Smooth muscle cell of bladder (primary cell): ENCODE measurements around the gene IDH3A. TPM values are rescaled to one million over a fixed set of nuclear protein-coding genes. Genes with fewer than 3 reads are reported as not detected.

Experiments used
- total RNA-seq: library from RNA; depleted of rRNA; stranded (reverse); fragments of >200 nt; gene quantifications from 2 replicates; pipeline ENCODE4 v1.2.3, GENCODE V29; 2014

IDH3A gene
- total RNA-seq: 24.0 and 29.0 TPM in 2 replicates

DNA sequence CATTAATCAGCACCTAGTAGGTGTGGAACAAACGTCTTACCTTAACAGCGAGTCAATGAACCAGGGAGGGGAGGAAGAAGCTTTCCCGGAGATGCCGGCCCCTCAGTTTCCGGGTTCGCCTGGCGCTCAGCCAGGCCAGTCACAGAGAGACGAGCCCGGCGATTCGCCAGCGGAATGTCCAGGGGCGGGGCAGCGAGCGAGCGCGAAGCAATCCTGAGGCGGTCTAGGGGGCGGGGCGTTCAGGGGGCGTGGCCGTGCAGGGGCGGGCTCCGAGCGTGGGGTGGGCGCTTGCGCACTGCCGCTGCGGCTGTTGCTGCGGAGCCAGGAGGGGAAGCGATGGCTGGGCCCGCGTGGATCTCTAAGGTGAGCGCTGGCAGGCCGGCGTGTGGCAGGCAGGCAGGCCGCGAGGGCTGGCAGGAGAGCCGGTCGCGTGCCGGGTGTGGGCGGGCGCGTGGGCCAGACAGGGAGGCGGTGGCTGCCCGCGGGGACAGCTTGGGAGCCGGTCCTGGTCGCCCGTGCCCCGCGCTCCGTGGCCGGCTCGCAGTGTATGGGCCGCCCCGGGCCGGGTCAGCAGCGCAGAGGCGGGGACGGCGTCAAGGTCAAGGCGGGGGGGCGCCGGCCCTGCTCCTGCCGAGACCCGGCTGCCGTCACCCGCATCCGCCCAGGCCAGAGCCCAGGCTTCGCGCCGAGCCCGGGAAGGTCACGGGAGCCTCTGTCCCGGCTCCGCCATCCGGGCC, at the start of gene IDH3A:
TSS of gene IDH3A (plus strand) at position 295 of the 737 bp plus-strand sequence. CDS start at position 337, 42 bp downstream.

GRCh38 chr15:78131295-78132061, 17.7 kb upstream of the IDH3A start, which contains the start of gene CIB2:
Gene CIB2, minus strand, starts transcription at chr15:78131445. Its CDS starts 230 bp downstream, at chr15:78131215.

Other genes starting within 250 kb of the IDH3A start
- gene TBC1D2B, start 71.7 kb upstream of the IDH3A start, total RNA-seq: 38.1 and 59.4 TPM in 2 replicates
- gene SH2D7, start 56.8 kb upstream of the IDH3A start, total RNA-seq: not detected in 2 replicates
- gene CIB2, start 17.9 kb upstream of the IDH3A start, total RNA-seq: 2.0 and 2.4 TPM in 2 replicates
- not detected in 2 replicates for gene ACSBG1, start 85.2 kb downstream of the IDH3A start, total RNA-seq
- gene DNAJA4, start 115.2 kb downstream of the IDH3A start, total RNA-seq: 1.00 and 3.5 TPM in 2 replicates
- 83.0 and 98.4 TPM in 2 replicates for gene SKIC8, start 150.2 kb downstream of the IDH3A start, total RNA-seq
- not detected in 2 replicates for gene CRABP1, start 191.0 kb downstream of the IDH3A start, total RNA-seq